ENCODE data around the gene CCDC9B. TPM values are rescaled to one million over a fixed set of nuclear protein-coding genes. Genes with fewer than 3 reads are reported as not detected.

CCDC9B gene
- total RNA-seq, 1 donor from 2014 or later = 72.5 TPM

- ATAC-seq (no peak), DNase-seq (no peak)
- no peaks in the 10 kb centered on the region for H3K27me3 ChIP-seq
- H3K27ac ChIP-seq = no peak overlapping the region
- TF ChIP-seq CTCF (IDR thresholded peaks at IDR 0.05) = no peak
- H3K4me1 ChIP-seq = peaks cover 10% of the 10 kb centered on the region
- H3K9me3 ChIP-seq = no peaks in the 10 kb centered on the region
- no peak overlapping the region for H3K4me3 ChIP-seq
- H3K36me3 ChIP-seq = no peaks in the 10 kb centered on the region
- intact Hi-C loops (cut with DNase I) = no loop called here
These were observed 48.5 kb downstream of the CCDC9B start for GRCh38 chr15:40292246-40292645.

GRCh38 chr15:40290918-40291574, 49.7 kb downstream of the CCDC9B start:
- peak; percentile 79 for ATAC-seq
- peak; percentile 82 for DNase-seq
- H3K36me3 ChIP-seq = no peaks in the 10 kb centered on the region
- TF ChIP-seq CTCF (IDR thresholded peaks at IDR 0.05) = no peak
- H3K27me3 ChIP-seq = no peaks in the 10 kb centered on the region
- peaks cover 12% of the 10 kb centered on the region for H3K4me1 ChIP-seq
- no peaks in the 10 kb centered on the region for H3K9me3 ChIP-seq
- intact Hi-C loops (cut with DNase I) = no loop called here
- peak overlapping the region; percentile 25 for H3K4me3 ChIP-seq
- H3K27ac ChIP-seq = no peak overlapping the region

GRCh38 chr15:40290545-40290917, 50.2 kb downstream of the CCDC9B start:
- no peaks in the 10 kb centered on the region for H3K36me3 ChIP-seq
- H3K4me1 ChIP-seq = peaks cover 17% of the 10 kb centered on the region
- H3K27ac ChIP-seq = no peak overlapping the region
- no peak overlapping the region for H3K4me3 ChIP-seq
- ATAC-seq (no peak), DNase-seq (no peak)
- no peaks in the 10 kb centered on the region for H3K27me3 ChIP-seq
- no peak for TF ChIP-seq CTCF (IDR thresholded peaks at IDR 0.05)
- intact Hi-C loops (cut with DNase I) = no loop called here
- H3K9me3 ChIP-seq = no peaks in the 10 kb centered on the region

GRCh38 chr15:40289140-40289775, 51.5 kb downstream of the CCDC9B start:
- intact Hi-C loops (cut with DNase I) = no loop called here
- DNase-seq (no peak), ATAC-seq (no peak)
- Histone ChIP-seq H3K9me3 (no peaks in the 10 kb centered on the region), H3K36me3 (no peaks in the 10 kb centered on the region), H3K27me3 (peaks cover 3% of the 10 kb centered on the region), H3K4me1 (peaks cover 22% of the 10 kb centered on the region), H3K27ac (no peak overlapping the region), H3K4me3 (no peak overlapping the region)
- TF ChIP-seq CTCF (IDR thresholded peaks at IDR 0.05) = no peak

GRCh38 chr15:40287968-40288367, 52.8 kb downstream of the CCDC9B start:
- DNase-seq = no peak
- no peak overlapping the region for H3K4me3 ChIP-seq
- H3K27me3 ChIP-seq = peaks cover 15% of the 10 kb centered on the region
- TF ChIP-seq CTCF (IDR thresholded peaks at IDR 0.05) = no peak
- H3K4me1 ChIP-seq = peaks cover 28% of the 10 kb centered on the region
- H3K9me3 ChIP-seq = no peaks in the 10 kb centered on the region
- no peak for ATAC-seq
- intact Hi-C loops (cut with DNase I) = no loop called here
- H3K27ac ChIP-seq = no peak overlapping the region
- no peaks in the 10 kb centered on the region for H3K36me3 ChIP-seq
